ENCODE data around the gene ANXA3. TPM values are rescaled to one million over a fixed set of nuclear protein-coding genes. Genes with fewer than 3 reads are reported as not detected.
A peak's percentile ranks its signal among the peaks of the same experiment; 100 is the strongest.

ANXA3 gene
- total RNA-seq, 1 experiment from 2014 or later, result 263 TPM

DNA sequence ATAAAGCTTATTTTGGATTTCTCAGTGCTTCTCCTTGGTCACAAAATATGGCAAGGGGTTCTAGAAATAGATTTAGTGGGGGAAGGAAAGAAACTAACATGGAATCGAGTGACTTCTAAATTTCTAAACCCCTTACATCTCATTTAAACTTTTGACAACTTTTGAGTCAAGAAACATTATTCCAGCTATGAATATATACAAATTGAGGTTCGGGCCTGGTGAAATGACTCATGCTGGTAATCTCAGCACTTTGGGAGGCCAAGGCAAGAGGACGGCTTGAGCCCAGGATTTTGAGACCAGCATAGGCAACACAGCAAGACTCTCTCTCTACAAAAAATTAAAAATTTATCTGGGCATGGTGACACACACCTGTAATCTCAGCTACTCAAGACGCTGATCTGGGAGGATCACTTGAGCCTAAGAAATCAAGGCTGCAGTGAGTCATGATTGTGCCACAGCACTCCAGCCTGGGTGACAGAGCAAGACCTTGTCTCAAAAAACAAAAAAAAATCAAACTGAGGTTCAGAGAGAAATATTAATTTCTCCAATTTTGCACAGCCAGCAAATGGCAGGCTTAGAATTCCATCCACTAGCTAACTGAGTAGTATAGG lies 99.8 kb downstream of the ANXA3 start:
- Histone ChIP-seq H3K9ac (ENCODE audit: low read length) (no peak overlapping the region), H3K27ac (ENCODE audit: low read length) (peak overlapping the region; percentile 64; the same call in 1 of the 2 replicates), H3K79me2 (ENCODE audit: low read length) (no peaks in the 10 kb centered on the region), H3K4me2 (ENCODE audit: low read length) (peak overlapping the region; percentile 43; the same call in 1 of the 2 replicates), H3K36me3 (ENCODE audit: low read depth, low read length) (no peaks in the 10 kb centered on the region), H2AFZ (ENCODE audit: low read length) (no peak overlapping the region), H4K20me1 (ENCODE audit: low read length) (no peaks in the 10 kb centered on the region), H3K4me1 (ENCODE audit: insufficient read depth, low read length) (peaks cover 49% of the 10 kb centered on the region), H3K27me3 (ENCODE audit: low read length) (no peaks in the 10 kb centered on the region), H3K9me2 (replicated peaks; ENCODE audit: low read length) (no peaks in the 10 kb centered on the region), H3F3A (ENCODE audit: low read length, unreplicated experiment) (peaks cover 9% of the 10 kb centered on the region), H3K9me3 (ENCODE audit: low read length) (no peaks in the 10 kb centered on the region), H3K4me3 (ENCODE audit: low read length) (no peak overlapping the region)
- ChIA-PET POLR2A (ENCODE audit: unreplicated experiment) (no interaction called here), CTCF (no interaction called here)
- DNase-seq, result no peak
- TF ChIP-seq EZH2phosphoT487 (IDR thresholded peaks at IDR 0.05; ENCODE audit: borderline replicate concordance, low read length), result no peak
- intact Hi-C loops (cut with micrococcal nuclease), result no loop called here
- ATAC-seq, result no peak
- BruUV-seq (replicated peaks), result no TSS peak

DNA sequence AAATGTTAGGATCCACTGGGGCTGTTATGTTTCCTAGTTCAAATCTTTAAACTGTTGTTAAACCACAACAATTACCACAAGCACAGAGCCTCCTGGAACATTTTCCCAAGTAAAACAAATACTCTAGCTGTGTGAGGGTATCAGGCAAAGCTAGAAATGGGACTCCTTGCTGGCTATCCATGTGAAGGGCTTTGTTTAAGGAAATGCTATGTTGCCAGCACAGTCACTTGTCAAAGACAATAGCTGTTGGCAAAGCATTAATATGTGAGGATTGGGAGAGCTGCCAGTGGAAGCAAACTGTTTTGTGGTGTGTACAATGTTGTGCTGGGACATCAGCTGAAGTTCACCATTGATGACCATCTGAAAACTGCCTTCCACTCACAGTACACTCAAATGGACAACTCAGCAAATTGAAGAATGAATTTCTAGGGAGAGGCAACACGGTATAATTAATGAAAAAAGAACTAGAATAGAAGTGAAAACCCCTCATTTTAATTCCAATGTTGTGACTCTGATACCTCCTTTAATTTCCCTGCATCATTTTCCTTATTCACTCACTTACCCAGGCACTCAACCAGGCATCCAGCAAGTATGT lies 100.8 kb downstream of the ANXA3 start:
- H3K9me2 ChIP-seq (replicated peaks; ENCODE audit: low read length), result no peaks in the 10 kb centered on the region
- intact Hi-C loops (cut with micrococcal nuclease), result no loop called here
- H3K79me2 ChIP-seq (ENCODE audit: low read length), result no peaks in the 10 kb centered on the region
- no peak overlapping the region for H3K9ac ChIP-seq (ENCODE audit: low read length)
- BruUV-seq (replicated peaks), result no TSS peak
- H3K9me3 ChIP-seq (ENCODE audit: low read length), result no peaks in the 10 kb centered on the region
- H3K27me3 ChIP-seq (ENCODE audit: low read length), result no peaks in the 10 kb centered on the region
- no peak overlapping the region for H2AFZ ChIP-seq (ENCODE audit: low read length)
- H3K4me1 ChIP-seq (ENCODE audit: insufficient read depth, low read length), result peaks cover 40% of the 10 kb centered on the region
- H4K20me1 ChIP-seq (ENCODE audit: low read length), result no peaks in the 10 kb centered on the region
- no peak overlapping the region for H3K27ac ChIP-seq (ENCODE audit: low read length)
- DNase-seq, result no peak
- no peak overlapping the region for H3K4me2 ChIP-seq (ENCODE audit: low read length)
- H3F3A ChIP-seq (ENCODE audit: low read length, unreplicated experiment), result peaks cover 4% of the 10 kb centered on the region
- H3K4me3 ChIP-seq (ENCODE audit: low read length), result no peak overlapping the region
- H3K36me3 ChIP-seq (ENCODE audit: low read depth, low read length), result no peaks in the 10 kb centered on the region
- TF ChIP-seq EZH2phosphoT487 (IDR thresholded peaks at IDR 0.05; ENCODE audit: borderline replicate concordance, low read length) (no peak), EZH2 (IDR thresholded peaks at IDR 0.05; ENCODE audit: low read length, unreplicated experiment) (no peak)
- TF ChIP-seq, protein P1, sequence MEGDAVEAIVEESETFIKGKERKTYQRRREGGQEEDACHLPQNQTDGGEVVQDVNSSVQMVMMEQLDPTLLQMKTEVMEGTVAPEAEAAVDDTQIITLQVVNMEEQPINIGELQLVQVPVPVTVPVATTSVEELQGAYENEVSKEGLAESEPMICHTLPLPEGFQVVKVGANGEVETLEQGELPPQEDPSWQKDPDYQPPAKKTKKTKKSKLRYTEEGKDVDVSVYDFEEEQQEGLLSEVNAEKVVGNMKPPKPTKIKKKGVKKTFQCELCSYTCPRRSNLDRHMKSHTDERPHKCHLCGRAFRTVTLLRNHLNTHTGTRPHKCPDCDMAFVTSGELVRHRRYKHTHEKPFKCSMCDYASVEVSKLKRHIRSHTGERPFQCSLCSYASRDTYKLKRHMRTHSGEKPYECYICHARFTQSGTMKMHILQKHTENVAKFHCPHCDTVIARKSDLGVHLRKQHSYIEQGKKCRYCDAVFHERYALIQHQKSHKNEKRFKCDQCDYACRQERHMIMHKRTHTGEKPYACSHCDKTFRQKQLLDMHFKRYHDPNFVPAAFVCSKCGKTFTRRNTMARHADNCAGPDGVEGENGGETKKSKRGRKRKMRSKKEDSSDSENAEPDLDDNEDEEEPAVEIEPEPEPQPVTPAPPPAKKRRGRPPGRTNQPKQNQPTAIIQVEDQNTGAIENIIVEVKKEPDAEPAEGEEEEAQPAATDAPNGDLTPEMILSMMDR (conservative IDR thresholded peaks at IDR 0.05; ENCODE audit: low read depth, low read length), result no peak
- ATAC-seq, result no peak
- POLR2A ChIA-PET (ENCODE audit: unreplicated experiment), result no interaction called here
- CTCF ChIA-PET, result no interaction called here

DNA sequence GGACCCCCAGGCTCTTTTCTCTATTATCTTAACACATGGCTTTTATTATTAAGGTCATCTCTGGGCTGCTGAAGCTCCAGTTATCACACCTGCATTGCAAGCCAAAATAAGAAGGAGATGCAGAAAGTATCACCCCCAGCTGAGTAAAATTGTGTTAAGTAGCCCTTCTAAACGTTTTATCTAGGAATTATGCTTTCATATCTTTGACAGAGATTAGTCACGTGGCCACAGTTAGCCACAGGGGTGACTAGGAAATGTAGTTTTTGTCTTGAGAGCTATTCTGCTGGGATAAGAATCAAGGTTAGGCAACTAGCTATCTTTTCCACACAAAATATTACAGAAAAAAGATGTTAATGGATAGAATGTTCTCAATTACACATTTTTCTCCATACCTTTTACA lies 102.1 kb downstream of the ANXA3 start:
- DNase-seq, result no peak
- ChIA-PET CTCF (no interaction called here), POLR2A (ENCODE audit: unreplicated experiment) (no interaction called here)
- Histone ChIP-seq H3K4me2 (ENCODE audit: low read length) (no peak overlapping the region), H3K4me3 (ENCODE audit: low read length) (no peak overlapping the region), H3K9me3 (ENCODE audit: low read length) (no peaks in the 10 kb centered on the region), H3K27ac (ENCODE audit: low read length) (no peak overlapping the region), H3K27me3 (ENCODE audit: low read length) (no peaks in the 10 kb centered on the region), H3K9me2 (replicated peaks; ENCODE audit: low read length) (no peaks in the 10 kb centered on the region), H3F3A (ENCODE audit: low read length, unreplicated experiment) (peaks cover 4% of the 10 kb centered on the region), H3K36me3 (ENCODE audit: low read depth, low read length) (no peaks in the 10 kb centered on the region), H3K79me2 (ENCODE audit: low read length) (no peaks in the 10 kb centered on the region), H4K20me1 (ENCODE audit: low read length) (no peaks in the 10 kb centered on the region), H3K4me1 (ENCODE audit: insufficient read depth, low read length) (peaks cover 45% of the 10 kb centered on the region), H2AFZ (ENCODE audit: low read length) (no peak overlapping the region), H3K9ac (ENCODE audit: low read length) (no peak overlapping the region)
- TF ChIP-seq EZH2phosphoT487 (IDR thresholded peaks at IDR 0.05; ENCODE audit: borderline replicate concordance, low read length), result no peak
- no peak for TF ChIP-seq EZH2 (IDR thresholded peaks at IDR 0.05; ENCODE audit: low read length, unreplicated experiment)
- TF ChIP-seq, protein P1 (conservative IDR thresholded peaks at IDR 0.05; ENCODE audit: low read depth, low read length), result no peak
- no peak for ATAC-seq
- BruUV-seq (replicated peaks), result no TSS peak
- intact Hi-C loops (cut with micrococcal nuclease), result no loop called here
